GM12878 (cell line): ENCODE data around the gene NOS1. TPM values are rescaled to one million over a fixed set of nuclear protein-coding genes. Genes with fewer than 3 reads are reported as not detected.

Experiments used
- ATAC-seq: fragments of 200-7000 bp; cut with Tn5 transposase; 3 replicates; pipeline ENCODE4 v1.9.1; 2020; ENCODE audit warnings: mild to moderate bottlenecking, moderate library complexity
- BruUV-seq: library from RNA; stranded (reverse); fragments of 400-500 nt; replicated peaks from 2 replicates; lab custom pipeline; 2021; lab: Mats Ljungman, UMichigan
- CTCF ChIA-PET: fragments of 300-600 bp; sonication (Branson Sonifier 250); formaldehyde crosslinking; extraction: SDS; loops from one replicate; lab custom pipeline; 2021; ENCODE audit warnings: inconsistent platforms; lab: Yijun Ruan, JAX
- POLR2A ChIA-PET: fragments of 350-600 bp; formaldehyde crosslinking; extraction: SDS; loops from one replicate; lab custom pipeline; 2021; ENCODE audit warnings: inconsistent platforms; lab: Charles Lee
- RAD21 ChIA-PET: fragments of 300-600 bp; sonication (Branson Sonifier 250); formaldehyde crosslinking; loops from one replicate; lab custom pipeline; 2023; ENCODE audit warnings: antibody characterized with exemption; ENCODE audit not compliant: unreplicated experiment; lab: Charles Lee
- SMC1A ChIA-PET: fragments of 300-600 bp; sonication (Branson Sonifier 250); formaldehyde crosslinking; loops from one replicate; lab custom pipeline; 2023; ENCODE audit not compliant: unreplicated experiment, uncharacterized antibody; lab: Charles Lee
- DNase-seq: peaks from one replicate; pipeline ENCODE4 v3.0.0-alpha.2; 2011; ENCODE audit warnings: low read depth, low spot score
- FAIRE-seq: peaks from 3 replicates; lab custom pipeline; 2011; peaks lifted over from hg19 to GRCh38; lab: Jason Lieb, UNC
- H2AFZ ChIP-seq: 2 replicates; pipeline ENCODE4 v1.6.0; 2011; ENCODE audit warnings: low read depth, low read length, control low read depth; ENCODE audit not compliant: control insufficient read depth
- H3K27ac ChIP-seq: 2 replicates; pipeline ENCODE4 v1.5.1; 2011; ENCODE audit warnings: control low read depth; ENCODE audit not compliant: control insufficient read depth, insufficient read depth
- H3K27me3 ChIP-seq, 2 experiments: replicated peaks in 1 of 2; 2 replicates each; pipeline versions ENCODE4 v1.6.0 to v1.6.1; 2011; ENCODE audit warnings: low read length in 1 of 2; ENCODE audit not compliant: control insufficient read depth in 2 of 2, insufficient read depth in 2 of 2
- H3K36me3 ChIP-seq, 2 experiments: 2 replicates each; pipeline ENCODE4 v1.5.1; 2011; ENCODE audit warnings: low read length in 1 of 2; ENCODE audit not compliant: control insufficient read depth in 2 of 2, insufficient read depth in 2 of 2
- H3K4me1 ChIP-seq: 2 replicates; pipeline ENCODE4 v1.6.1; 2011; ENCODE audit warnings: mild to moderate bottlenecking, low read length, moderate library complexity, mixed read lengths; ENCODE audit not compliant: control insufficient read depth, insufficient read depth
- H3K4me2 ChIP-seq: 2 replicates; pipeline ENCODE4 v1.6.0; 2011; ENCODE audit warnings: control low read depth; ENCODE audit not compliant: control insufficient read depth, insufficient read depth
- H3K4me3 ChIP-seq: fragments of 200-600 bp; sonication (generic); 2 replicates; pipeline ENCODE4 v1.5.1; 2016
- H3K79me2 ChIP-seq: 2 replicates; pipeline ENCODE4 v1.6.0; 2011; ENCODE audit warnings: low read length; ENCODE audit not compliant: control insufficient read depth, insufficient read depth
- H3K9ac ChIP-seq: 2 replicates; pipeline ENCODE4 v1.8.0; 2011; ENCODE audit warnings: low read length, control low read depth, mixed read lengths; ENCODE audit not compliant: control insufficient read depth, insufficient read depth
- H3K9me3 ChIP-seq: replicated peaks from 3 replicates; pipeline ENCODE4 v1.5.1; 2011; ENCODE audit warnings: mild to moderate bottlenecking, low read length; ENCODE audit not compliant: control insufficient read depth, insufficient read depth
- H4K20me1 ChIP-seq: 2 replicates; pipeline ENCODE4 v1.6.0; 2011; ENCODE audit not compliant: control insufficient read depth, insufficient read depth
- FOS ChIP-seq: IDR thresholded peaks from 3 replicates; pipeline ENCODE4 v1.6.1; 2011; ENCODE audit warnings: borderline replicate concordance; ENCODE audit not compliant: insufficient read length; ENCODE audit errors: extremely low read depth
- GATAD2B ChIP-seq: fragments of 450-650 bp; conservative IDR thresholded peaks from 2 replicates; pipeline ENCODE4 v1.6.1; 2017; ENCODE audit warnings: low read depth, mild to moderate bottlenecking, moderate library complexity
- KAT2A ChIP-seq: conservative IDR thresholded peaks from 2 replicates; pipeline ENCODE4 v1.6.1; 2011; ENCODE audit warnings: low read depth, low read length; ENCODE audit not compliant: control insufficient read depth
- NFIC ChIP-seq: IDR thresholded peaks from 2 replicates; pipeline ENCODE4 v1.6.1; 2012; ENCODE audit warnings: low read depth, mild to moderate bottlenecking, inconsistent platforms, low read length, moderate library complexity
- SUZ12 ChIP-seq: fragments of 200-600 bp; sonication (generic); IDR thresholded peaks from one replicate; pipeline ENCODE4 v1.6.1; 2018; ENCODE audit warnings: antibody characterized with exemption, mild to moderate bottlenecking; ENCODE audit not compliant: unreplicated experiment
- YY1 ChIP-seq: IDR thresholded peaks from 2 replicates; pipeline ENCODE4 v1.6.1; 2011; ENCODE audit warnings: low read depth, mild to moderate bottlenecking, low read length
- ZBED1 ChIP-seq: IDR thresholded peaks from 2 replicates; pipeline ENCODE4 v1.6.1; 2016; ENCODE audit warnings: borderline replicate concordance
- ZNF207 ChIP-seq: fragments of 450-650 bp; IDR thresholded peaks from 2 replicates; pipeline ENCODE4 v1.6.1; 2014; ENCODE audit warnings: antibody characterized with exemption, mild to moderate bottlenecking, borderline replicate concordance
- ZNF622 ChIP-seq: fragments of 450-650 bp; IDR thresholded peaks from 2 replicates; pipeline ENCODE4 v1.6.1; 2017; ENCODE audit warnings: mild to moderate bottlenecking, inconsistent platforms
- WGBS: methylation state at CpG from one replicate; pipeline ENCODE4 v1.1.6; 2016; ENCODE audit warnings: low lambda C conversion rate; ENCODE audit not compliant: insufficient replicate concordance, insufficient coverage; ENCODE audit errors: missing lambda C conversion rate; 5-methylcytosine and 5-hydroxymethylcytosine counted together
- in situ Hi-C: fragments of 300-500 bp; cut with MboI; formaldehyde crosslinking; loops from 9 replicates; pipeline ENCODE4 v1.14.3; 2018; ENCODE audit warnings: mixed read lengths
- intact Hi-C: fragments of 100-400 bp; cut with micrococcal nuclease; formaldehyde crosslinking; loops from one replicate; pipeline ENCODE4 v1.14.2; 2022; ENCODE audit not compliant: unreplicated experiment
- polyA plus RNA-seq, 11 experiments: library from polyadenylated mRNA; depleted of rRNA in 4 of 11; unstranded in 6 of 11; stranded (reverse) in 5 of 11; fragments of >200 nt; fragmentation: Nextera tagmentation in 4 of 11; fragmentation: Illumina TruSeq in 1 of 11; extraction: Ambion mirVana in 4 of 11; extraction: Trizol in 1 of 11; gene quantifications; 1 replicate in 1 of 11; 2 replicates in 10 of 11; pipeline versions ENCODE4 v1.2.1 to v1.2.3, GENCODE V29; 2011 to 2016; ENCODE audit warnings: inconsistent platforms in 2 of 11, missing spikeins in 2 of 11, low read depth in 1 of 11
- total RNA-seq, 4 experiments: library from RNA; depleted of rRNA in 3 of 4; stranded (reverse); fragments of >200 nt in 3 of 4; fragmentation: Illumina TruSeq in 1 of 4; extraction: Trizol in 1 of 4; gene quantifications; 2 replicates each; pipeline versions ENCODE4 v1.2.1 to v1.2.3, GENCODE V29; 2013 to 2021
- TF ChIP-seq, protein P1 (sequence below): IDR thresholded peaks from 2 replicates; pipeline ENCODE4 v1.6.1; 2012; ENCODE audit warnings: low read depth, low read length, improper control_type of control experiment
- TF ChIP-seq, protein P2 (sequence below): fragments of 450-650 bp; IDR thresholded peaks from 2 replicates; pipeline ENCODE4 v1.6.1; 2017; ENCODE audit warnings: antibody characterized with exemption, mild to moderate bottlenecking, moderate library complexity
- TF ChIP-seq, protein P3 (sequence below): fragments of 450-650 bp; IDR thresholded peaks from 2 replicates; pipeline ENCODE4 v1.6.1; 2016; ENCODE audit warnings: mild to moderate bottlenecking
- TF ChIP-seq, protein P4 (sequence below): fragments of 450-650 bp; IDR thresholded peaks from 2 replicates; pipeline ENCODE4 v1.6.1; 2016; ENCODE audit warnings: mild to moderate bottlenecking

The NOS1 gene
- total and polyA plus RNA-seq, 10 of the 15 experiments (the other 5 are each of a cell fraction or from before 2014, with no cell fraction given) = under 0.01 to 0.04 (median 0.01) TPM; not detected in 7

DNA sequence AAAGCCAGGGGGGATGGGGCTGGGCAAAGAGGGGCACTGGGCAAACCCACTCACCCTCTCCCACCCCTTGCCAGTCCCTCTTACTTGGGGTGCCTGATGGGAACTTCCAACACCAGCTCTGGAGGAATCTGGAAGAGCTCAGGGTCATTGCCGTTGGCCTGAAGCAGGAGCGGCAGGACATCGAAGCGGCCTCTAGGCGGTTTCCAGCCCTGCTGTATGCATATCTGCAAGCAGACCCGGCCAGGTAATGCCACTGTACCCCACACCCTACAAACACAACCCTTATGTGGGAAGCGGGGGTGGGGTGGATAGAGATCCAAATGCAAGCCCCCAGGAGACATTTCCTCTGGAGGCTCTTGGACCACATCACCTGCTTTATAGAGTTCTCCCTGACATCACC lies 83.6 kb downstream of the NOS1 start:
- intact Hi-C loops = no loop called here
- Histone ChIP-seq H4K20me1 (no peaks in the 10 kb centered on the region), H2AFZ (no peak overlapping the region), H3K4me1 (peaks cover 4% of the 10 kb centered on the region), H3K4me3 (no peak overlapping the region), H3K27ac (no peak overlapping the region), H3K9ac (no peak overlapping the region), H3K36me3 (no peaks in the 10 kb centered on the region), H3K79me2 (no peaks in the 10 kb centered on the region), H3K27me3 (no peaks in the 10 kb centered on the region), H3K4me2 (no peak overlapping the region), H3K9me3 (no peaks in the 10 kb centered on the region)
- 58% methylated on average over 7 of the region's 7 CpGs for WGBS
- DNase-seq (no peak), FAIRE-seq (no peak), ATAC-seq (no peak)
- TF ChIP-seq ZNF622 (no peak), KAT2A (no peak), GATAD2B (no peak)
- TF ChIP-seq, protein P1, sequence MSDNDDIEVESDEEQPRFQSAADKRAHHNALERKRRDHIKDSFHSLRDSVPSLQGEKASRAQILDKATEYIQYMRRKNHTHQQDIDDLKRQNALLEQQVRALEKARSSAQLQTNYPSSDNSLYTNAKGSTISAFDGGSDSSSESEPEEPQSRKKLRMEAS = no peak
- CTCF ChIA-PET = no interaction called here
- RAD21 ChIA-PET = no interaction called here
- BruUV-seq = no TSS peak
- SMC1A ChIA-PET = no interaction called here
- POLR2A ChIA-PET = no interaction called here
- in situ Hi-C loops = no loop called here

DNA sequence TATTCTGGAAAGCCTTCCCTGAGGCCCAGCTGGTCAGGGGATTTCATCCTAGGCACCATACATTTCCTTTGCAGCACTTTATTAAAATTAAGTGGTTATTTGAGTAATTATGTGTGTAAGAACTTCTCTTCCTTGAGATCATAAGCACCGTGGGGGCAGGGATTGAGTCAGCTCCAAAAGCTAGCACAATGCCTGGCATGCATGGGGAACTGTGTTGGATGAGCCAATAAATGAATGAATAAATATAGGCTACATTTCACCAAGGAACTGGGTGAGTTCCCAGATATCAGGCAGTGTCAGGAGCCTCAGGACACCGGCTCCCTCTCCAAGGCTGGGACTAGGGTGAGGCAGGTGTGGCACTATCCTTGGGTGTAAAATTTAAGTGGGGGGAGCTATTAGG lies 88.3 kb downstream of the NOS1 start:
- H3K79me2 ChIP-seq = no peaks in the 10 kb centered on the region
- TF ChIP-seq FOS (no peak), YY1 (no peak), SUZ12 (no peak), NFIC (no peak), ZNF207 (no peak), ZBED1 (no peak)
- TF ChIP-seq, protein P2, sequence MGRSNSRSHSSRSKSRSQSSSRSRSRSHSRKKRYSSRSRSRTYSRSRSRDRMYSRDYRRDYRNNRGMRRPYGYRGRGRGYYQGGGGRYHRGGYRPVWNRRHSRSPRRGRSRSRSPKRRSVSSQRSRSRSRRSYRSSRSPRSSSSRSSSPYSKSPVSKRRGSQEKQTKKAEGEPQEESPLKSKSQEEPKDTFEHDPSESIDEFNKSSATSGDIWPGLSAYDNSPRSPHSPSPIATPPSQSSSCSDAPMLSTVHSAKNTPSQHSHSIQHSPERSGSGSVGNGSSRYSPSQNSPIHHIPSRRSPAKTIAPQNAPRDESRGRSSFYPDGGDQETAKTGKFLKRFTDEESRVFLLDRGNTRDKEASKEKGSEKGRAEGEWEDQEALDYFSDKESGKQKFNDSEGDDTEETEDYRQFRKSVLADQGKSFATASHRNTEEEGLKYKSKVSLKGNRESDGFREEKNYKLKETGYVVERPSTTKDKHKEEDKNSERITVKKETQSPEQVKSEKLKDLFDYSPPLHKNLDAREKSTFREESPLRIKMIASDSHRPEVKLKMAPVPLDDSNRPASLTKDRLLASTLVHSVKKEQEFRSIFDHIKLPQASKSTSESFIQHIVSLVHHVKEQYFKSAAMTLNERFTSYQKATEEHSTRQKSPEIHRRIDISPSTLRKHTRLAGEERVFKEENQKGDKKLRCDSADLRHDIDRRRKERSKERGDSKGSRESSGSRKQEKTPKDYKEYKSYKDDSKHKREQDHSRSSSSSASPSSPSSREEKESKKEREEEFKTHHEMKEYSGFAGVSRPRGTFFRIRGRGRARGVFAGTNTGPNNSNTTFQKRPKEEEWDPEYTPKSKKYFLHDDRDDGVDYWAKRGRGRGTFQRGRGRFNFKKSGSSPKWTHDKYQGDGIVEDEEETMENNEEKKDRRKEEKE = no peak
- TF ChIP-seq, protein P3, sequence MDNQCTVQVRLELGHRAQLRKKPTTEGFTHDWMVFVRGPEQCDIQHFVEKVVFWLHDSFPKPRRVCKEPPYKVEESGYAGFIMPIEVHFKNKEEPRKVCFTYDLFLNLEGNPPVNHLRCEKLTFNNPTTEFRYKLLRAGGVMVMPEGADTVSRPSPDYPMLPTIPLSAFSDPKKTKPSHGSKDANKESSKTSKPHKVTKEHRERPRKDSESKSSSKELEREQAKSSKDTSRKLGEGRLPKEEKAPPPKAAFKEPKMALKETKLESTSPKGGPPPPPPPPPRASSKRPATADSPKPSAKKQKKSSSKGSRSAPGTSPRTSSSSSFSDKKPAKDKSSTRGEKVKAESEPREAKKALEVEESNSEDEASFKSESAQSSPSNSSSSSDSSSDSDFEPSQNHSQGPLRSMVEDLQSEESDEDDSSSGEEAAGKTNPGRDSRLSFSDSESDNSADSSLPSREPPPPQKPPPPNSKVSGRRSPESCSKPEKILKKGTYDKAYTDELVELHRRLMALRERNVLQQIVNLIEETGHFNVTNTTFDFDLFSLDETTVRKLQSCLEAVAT = no peak
- TF ChIP-seq, protein P4, sequence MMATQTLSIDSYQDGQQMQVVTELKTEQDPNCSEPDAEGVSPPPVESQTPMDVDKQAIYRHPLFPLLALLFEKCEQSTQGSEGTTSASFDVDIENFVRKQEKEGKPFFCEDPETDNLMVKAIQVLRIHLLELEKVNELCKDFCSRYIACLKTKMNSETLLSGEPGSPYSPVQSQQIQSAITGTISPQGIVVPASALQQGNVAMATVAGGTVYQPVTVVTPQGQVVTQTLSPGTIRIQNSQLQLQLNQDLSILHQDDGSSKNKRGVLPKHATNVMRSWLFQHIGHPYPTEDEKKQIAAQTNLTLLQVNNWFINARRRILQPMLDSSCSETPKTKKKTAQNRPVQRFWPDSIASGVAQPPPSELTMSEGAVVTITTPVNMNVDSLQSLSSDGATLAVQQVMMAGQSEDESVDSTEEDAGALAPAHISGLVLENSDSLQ = no peak

More for the DNA sequence above, 88.3 kb downstream of the NOS1 start:
- ATAC-seq (no peak), FAIRE-seq (no peak), DNase-seq (no peak)
- H3K36me3 ChIP-seq = no peaks in the 10 kb centered on the region
- no peak overlapping the region for H3K4me3 ChIP-seq
- CTCF ChIA-PET = interaction anchor here (1.2 kb wide), 1 partner anchor 21 kb away, joined by 3 read pairs; no protein-coding TSS in a partner anchor
- no peaks in the 10 kb centered on the region for H3K4me1 ChIP-seq
- H3K27ac ChIP-seq = no peak overlapping the region
- H3K9ac ChIP-seq = no peak overlapping the region
- H3K27me3 ChIP-seq = no peaks in the 10 kb centered on the region; a peak in 1 of 4 replicates
- no peak overlapping the region for H2AFZ ChIP-seq
- no peaks in the 10 kb centered on the region for H3K9me3 ChIP-seq
- POLR2A ChIA-PET = no interaction called here
- no peaks in the 10 kb centered on the region for H4K20me1 ChIP-seq
- intact Hi-C loops = no loop called here
- RAD21 ChIA-PET = no interaction called here
- WGBS = 12% methylated on average over 2 of the region's 2 CpGs
- in situ Hi-C loops = no loop called here
- H3K4me2 ChIP-seq = no peak overlapping the region
- BruUV-seq = no TSS peak
- SMC1A ChIA-PET = no interaction called here
